Neural cell (in vitro differentiated cells): Measurements from ENCODE around the gene ADPRH. TPM values are rescaled to one million over a fixed set of nuclear protein-coding genes. Genes with fewer than 3 reads are reported as not detected.

Experiments
- H2AFZ ChIP-seq: fragments of 200-600, 300-800 bp; sonication (generic), shearing (Covaris generic); 2 replicates; pipeline ENCODE4 v1.6.0; 2014; ENCODE audit warnings: low read depth, mild to moderate bottlenecking, antibody characterized with exemption, low read length, moderate library complexity
- H3F3A ChIP-seq: fragments of 200-600 bp; shearing (Covaris generic); 2 replicates; pipeline ENCODE4 v1.6.1; 2016; ENCODE audit warnings: mild to moderate bottlenecking, moderate library complexity, mixed read lengths, antibody characterized with exemption, low read length; ENCODE audit not compliant: insufficient read depth, poor library complexity, severe bottlenecking
- H3K27ac ChIP-seq: fragments of 200-600, 300-800 bp; sonication (generic), shearing (Covaris generic); 2 replicates; pipeline ENCODE4 v1.5.1; 2014; ENCODE audit warnings: mild to moderate bottlenecking, low read length, moderate library complexity
- H3K27me3 ChIP-seq: fragments of 300-800, 200-600 bp; sonication (generic), shearing (Covaris generic); 2 replicates; pipeline ENCODE4 v1.6.0; 2014; ENCODE audit warnings: mild to moderate bottlenecking, low read depth, low read length, moderate library complexity; ENCODE audit not compliant: insufficient read depth
- H3K36me3 ChIP-seq: fragments of 300-800, 200-600 bp; sonication (generic), shearing (Covaris generic); 2 replicates; pipeline ENCODE4 v1.5.1; 2014; ENCODE audit warnings: mild to moderate bottlenecking, antibody characterized with exemption, low read length, moderate library complexity; ENCODE audit not compliant: insufficient read depth
- H3K4me2 ChIP-seq: fragments of 300-800, 200-600 bp; sonication (generic), shearing (Covaris generic); 2 replicates; pipeline ENCODE4 v1.6.0; 2014; ENCODE audit warnings: mild to moderate bottlenecking, low read length
- H3K4me3 ChIP-seq: fragments of 300-800, 200-600 bp; sonication (generic), shearing (Covaris generic); 2 replicates; pipeline ENCODE4 v1.5.1; 2014; ENCODE audit warnings: mild to moderate bottlenecking, low read length, moderate library complexity
- H3K79me2 ChIP-seq: fragments of 200-600 bp; shearing (Covaris generic); replicated peaks from 2 replicates; pipeline ENCODE4 v1.6.0; 2014; ENCODE audit warnings: mild to moderate bottlenecking, low read length, moderate library complexity; ENCODE audit not compliant: insufficient read depth
- H3K9ac ChIP-seq: fragments of 300-800, 200-600 bp; sonication (generic), shearing (Covaris generic); 2 replicates; pipeline ENCODE4 v1.6.1; 2016; ENCODE audit warnings: mild to moderate bottlenecking, low read length, mixed read lengths
- H3K9me2 ChIP-seq: fragments of 200-600 bp; shearing (Covaris generic); 2 replicates; pipeline ENCODE4 v1.6.1; 2016; ENCODE audit warnings: mild to moderate bottlenecking, low read length, mixed read lengths; ENCODE audit not compliant: insufficient read depth
- H3K9me3 ChIP-seq: fragments of 200-600, 300-800 bp; sonication (generic), shearing (Covaris generic); 2 replicates; pipeline ENCODE4 v1.6.1; 2016; ENCODE audit warnings: mild to moderate bottlenecking, mixed run types, low read length, moderate library complexity, mixed read lengths
- H4K20me1 ChIP-seq: fragments of 200-600 bp; shearing (Covaris generic); 2 replicates; pipeline ENCODE4 v1.6.1; 2016; ENCODE audit warnings: mild to moderate bottlenecking, mixed run types; ENCODE audit not compliant: insufficient read depth
- CTCF ChIP-seq: fragments of 450-650 bp; IDR thresholded peaks from 2 replicates; pipeline ENCODE4 v1.5.1; 2014; ENCODE audit warnings: antibody characterized with exemption, mild to moderate bottlenecking, moderate library complexity; ENCODE audit not compliant: poor library complexity, severe bottlenecking
- EP300 ChIP-seq: fragments of 450-650 bp; conservative IDR thresholded peaks from 2 replicates; pipeline ENCODE4 v1.6.1; 2014; ENCODE audit warnings: antibody characterized with exemption, mild to moderate bottlenecking, moderate library complexity; ENCODE audit not compliant: poor library complexity, severe bottlenecking
- EZH2 ChIP-seq: fragments of 200-600, 300-800 bp; shearing (Covaris generic), sonication (generic); IDR thresholded peaks from 2 replicates; pipeline ENCODE4 v1.6.1; 2014; ENCODE audit warnings: antibody characterized with exemption, low read length, borderline replicate concordance, mild to moderate bottlenecking; ENCODE audit not compliant: insufficient read depth, poor library complexity, severe bottlenecking
- MXI1 ChIP-seq: fragments of 450-650 bp; conservative IDR thresholded peaks from 2 replicates; pipeline ENCODE4 v1.6.1; 2014; ENCODE audit warnings: antibody characterized with exemption, mild to moderate bottlenecking; ENCODE audit not compliant: poor library complexity, severe bottlenecking
- POLR2AphosphoS5 ChIP-seq: IDR thresholded peaks from 2 replicates; pipeline ENCODE4 v1.6.1; 2012
- RAD21 ChIP-seq: fragments of 450-650 bp; conservative IDR thresholded peaks from 2 replicates; pipeline ENCODE4 v1.6.1; 2014; ENCODE audit warnings: antibody characterized with exemption, mild to moderate bottlenecking, moderate library complexity
- REST ChIP-seq: IDR thresholded peaks from 2 replicates; pipeline ENCODE4 v1.6.1; 2012; ENCODE audit warnings: borderline replicate concordance
- SMC3 ChIP-seq: fragments of 450-650 bp; conservative IDR thresholded peaks from 2 replicates; pipeline ENCODE4 v1.6.1; 2014; ENCODE audit warnings: antibody characterized with exemption, mild to moderate bottlenecking, moderate library complexity; ENCODE audit not compliant: poor library complexity
- TAF1 ChIP-seq: IDR thresholded peaks from 2 replicates; pipeline ENCODE4 v1.6.1; 2012; ENCODE audit warnings: low read depth
- polyA plus RNA-seq: library from polyadenylated mRNA; depleted of rRNA; stranded (reverse); fragments of >200 nt; gene quantifications from 2 replicates; pipeline ENCODE4 v1.2.3, GENCODE V29; 2014

The ADPRH gene
- polyA plus RNA-seq, 1 donor from 2014 or later = 0.07 TPM

- H3K79me2 ChIP-seq = no peaks in the 10 kb centered on the region
- no peaks in the 10 kb centered on the region for H3K9me2 ChIP-seq
- H4K20me1 ChIP-seq = no peaks in the 10 kb centered on the region
- H3K27ac ChIP-seq = no peak overlapping the region
- no peaks in the 10 kb centered on the region for H3K36me3 ChIP-seq
- H3K27me3 ChIP-seq = no peaks in the 10 kb centered on the region
- H3K9ac ChIP-seq = no peak overlapping the region
- H3F3A ChIP-seq = no peaks in the 10 kb centered on the region
- no peaks in the 10 kb centered on the region for H3K9me3 ChIP-seq
- no peak for TF ChIP-seq TAF1
- no peak for TF ChIP-seq EP300
- no peak for TF ChIP-seq EZH2
- TF ChIP-seq SMC3 = no peak
- no peak overlapping the region for H2AFZ ChIP-seq
- no peak overlapping the region for H3K4me2 ChIP-seq
- H3K4me3 ChIP-seq = no peak overlapping the region
Measured at GRCh38 chr3:119541547-119541946, 37.7 kb upstream of the ADPRH start.

GRCh38 chr3:119542168-119542767 is 37.0 kb upstream of the ADPRH start:
- Histone ChIP-seq H3F3A (no peaks in the 10 kb centered on the region), H3K9me2 (no peaks in the 10 kb centered on the region), H3K4me2 (no peak overlapping the region), H3K9ac (no peak overlapping the region), H3K27me3 (no peaks in the 10 kb centered on the region), H3K27ac (no peak overlapping the region), H3K36me3 (no peaks in the 10 kb centered on the region), H3K9me3 (no peaks in the 10 kb centered on the region), H3K4me3 (no peak overlapping the region), H3K79me2 (no peaks in the 10 kb centered on the region), H4K20me1 (no peaks in the 10 kb centered on the region), H2AFZ (no peak overlapping the region)
- TF ChIP-seq RAD21 (no peak), REST (no peak), EZH2 (no peak), MXI1 (no peak), POLR2AphosphoS5 (no peak)

GRCh38 chr3:119543147-119543546 is 36.1 kb upstream of the ADPRH start:
- Histone ChIP-seq H3K9me3 (no peaks in the 10 kb centered on the region), H4K20me1 (no peaks in the 10 kb centered on the region), H3K9ac (no peak overlapping the region), H3K27me3 (no peaks in the 10 kb centered on the region), H3F3A (no peaks in the 10 kb centered on the region), H3K27ac (no peak overlapping the region), H3K4me2 (no peak overlapping the region), H3K36me3 (no peaks in the 10 kb centered on the region), H2AFZ (no peak overlapping the region), H3K4me3 (no peak overlapping the region), H3K9me2 (no peaks in the 10 kb centered on the region), H3K79me2 (no peaks in the 10 kb centered on the region)
- TF ChIP-seq REST (no peak), RAD21 (no peak), MXI1 (no peak), EP300 (no peak), POLR2AphosphoS5 (no peak), CTCF (no peak), TAF1 (no peak), SMC3 (no peak), EZH2 (no peak)
